Measurements from ENCODE around the gene ICAM2.
"Not testable (repeated sequence)": the region's sequence is repeated elsewhere in the genome, so short reads cannot be mapped to it uniquely, and the experiment has no call there.

ICAM2 gene

DNA sequence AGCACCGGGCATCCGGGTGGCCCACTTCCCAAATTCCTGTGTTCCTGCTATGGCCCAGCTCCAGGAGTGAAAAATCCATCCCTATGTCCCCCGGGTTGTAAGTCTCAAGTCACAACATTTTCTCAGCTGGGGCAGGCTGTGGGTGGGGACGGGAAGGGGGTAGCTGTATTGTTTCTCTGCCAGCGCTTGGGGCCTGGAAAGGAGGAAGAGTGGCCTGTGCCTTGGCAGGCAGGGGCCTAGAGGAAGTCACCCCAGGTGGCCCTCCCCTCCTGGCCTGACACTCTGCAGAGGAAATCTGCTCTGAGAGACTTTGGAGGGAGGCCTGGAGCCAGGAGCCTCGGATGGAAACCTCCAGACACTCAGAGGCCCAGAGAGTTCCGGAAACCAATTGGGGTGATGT is 37.1 kb downstream of the ICAM2 start:
- TF ChIP-seq, protein P1, sequence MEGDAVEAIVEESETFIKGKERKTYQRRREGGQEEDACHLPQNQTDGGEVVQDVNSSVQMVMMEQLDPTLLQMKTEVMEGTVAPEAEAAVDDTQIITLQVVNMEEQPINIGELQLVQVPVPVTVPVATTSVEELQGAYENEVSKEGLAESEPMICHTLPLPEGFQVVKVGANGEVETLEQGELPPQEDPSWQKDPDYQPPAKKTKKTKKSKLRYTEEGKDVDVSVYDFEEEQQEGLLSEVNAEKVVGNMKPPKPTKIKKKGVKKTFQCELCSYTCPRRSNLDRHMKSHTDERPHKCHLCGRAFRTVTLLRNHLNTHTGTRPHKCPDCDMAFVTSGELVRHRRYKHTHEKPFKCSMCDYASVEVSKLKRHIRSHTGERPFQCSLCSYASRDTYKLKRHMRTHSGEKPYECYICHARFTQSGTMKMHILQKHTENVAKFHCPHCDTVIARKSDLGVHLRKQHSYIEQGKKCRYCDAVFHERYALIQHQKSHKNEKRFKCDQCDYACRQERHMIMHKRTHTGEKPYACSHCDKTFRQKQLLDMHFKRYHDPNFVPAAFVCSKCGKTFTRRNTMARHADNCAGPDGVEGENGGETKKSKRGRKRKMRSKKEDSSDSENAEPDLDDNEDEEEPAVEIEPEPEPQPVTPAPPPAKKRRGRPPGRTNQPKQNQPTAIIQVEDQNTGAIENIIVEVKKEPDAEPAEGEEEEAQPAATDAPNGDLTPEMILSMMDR (IDR thresholded peaks at IDR 0.05; ENCODE audit: insufficient read depth, low read depth, low read length, missing control alignments) = no peak

DNA sequence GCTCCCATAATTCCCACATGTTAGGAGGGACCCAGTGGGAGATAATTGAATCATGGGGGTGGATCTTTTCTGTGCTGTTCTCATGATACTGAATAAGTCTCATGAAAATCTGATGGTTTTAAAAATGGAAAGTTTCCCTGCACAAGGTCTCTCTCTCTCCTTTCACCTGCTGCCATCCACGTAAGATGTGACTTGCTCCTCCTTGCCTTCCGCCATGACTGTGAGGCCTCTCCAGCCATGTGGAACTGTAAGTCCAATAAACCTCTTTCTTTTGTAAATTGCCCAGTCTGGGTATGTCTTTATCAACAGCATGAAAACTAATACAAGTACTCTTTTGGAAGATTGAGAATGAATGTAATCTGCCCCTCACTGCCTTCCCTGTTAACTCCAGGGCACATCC is 37.8 kb downstream of the ICAM2 start:
- not testable (repeated sequence) for DNase-seq (ENCODE audit: low read depth); H3K4me3 ChIP-seq (ENCODE audit: low read length)

More for the DNA sequence above, 37.1 kb downstream of the ICAM2 start:
- H3K4me3 ChIP-seq (ENCODE audit: low read length) = no peak overlapping the region
- no peak for DNase-seq (ENCODE audit: low read depth)

DNA sequence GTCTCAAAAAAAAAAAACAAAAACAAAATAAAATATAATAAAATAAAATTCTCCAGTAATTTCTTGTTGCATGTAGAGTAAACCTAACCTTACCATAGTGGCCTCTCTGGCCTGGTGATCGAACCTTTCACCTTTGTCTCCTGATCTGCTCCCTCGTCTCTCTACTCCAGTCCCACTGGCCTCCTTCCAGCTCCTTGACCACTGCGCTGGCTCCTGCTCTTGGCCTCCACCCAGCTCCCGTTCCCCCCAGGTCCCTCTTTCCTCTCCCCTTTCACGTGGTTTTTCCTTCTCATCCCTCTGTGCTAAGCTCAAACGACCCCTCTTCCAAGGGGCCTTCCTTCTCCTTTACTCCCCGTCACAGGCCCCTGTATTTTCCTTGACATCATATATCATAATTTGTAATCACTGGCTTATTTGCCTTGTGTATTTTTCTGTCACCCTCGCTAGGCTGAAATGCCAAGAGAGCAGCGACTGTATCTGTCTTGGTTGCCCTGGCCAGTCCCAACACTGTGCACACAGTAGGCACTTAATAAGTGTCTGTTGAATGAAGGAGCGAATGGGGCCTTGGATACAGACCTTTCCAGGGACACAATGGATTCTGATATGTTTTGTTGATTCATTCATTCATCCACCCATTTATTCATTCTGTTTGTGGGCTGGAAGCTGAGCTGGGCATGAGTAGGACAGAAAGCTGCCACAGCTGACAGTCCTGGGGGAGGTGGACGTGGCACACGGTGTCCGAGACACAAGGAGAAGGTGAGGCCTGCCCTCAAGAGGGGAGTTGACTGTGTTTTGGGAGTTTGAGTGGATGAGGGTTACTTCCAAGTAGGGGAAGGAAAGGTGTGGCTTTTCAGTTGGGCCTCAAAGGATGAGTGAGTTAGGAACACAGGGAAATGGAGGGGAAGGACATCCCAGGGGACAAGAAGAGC is 41.9 kb downstream of the ICAM2 start:
- TF ChIP-seq, protein P1 (IDR thresholded peaks at IDR 0.05; ENCODE audit: insufficient read depth, low read depth, low read length, missing control alignments) = no peak
- DNase-seq (ENCODE audit: low read depth) = no peak
- H3K4me3 ChIP-seq (ENCODE audit: low read length) = no peak overlapping the region

DNA sequence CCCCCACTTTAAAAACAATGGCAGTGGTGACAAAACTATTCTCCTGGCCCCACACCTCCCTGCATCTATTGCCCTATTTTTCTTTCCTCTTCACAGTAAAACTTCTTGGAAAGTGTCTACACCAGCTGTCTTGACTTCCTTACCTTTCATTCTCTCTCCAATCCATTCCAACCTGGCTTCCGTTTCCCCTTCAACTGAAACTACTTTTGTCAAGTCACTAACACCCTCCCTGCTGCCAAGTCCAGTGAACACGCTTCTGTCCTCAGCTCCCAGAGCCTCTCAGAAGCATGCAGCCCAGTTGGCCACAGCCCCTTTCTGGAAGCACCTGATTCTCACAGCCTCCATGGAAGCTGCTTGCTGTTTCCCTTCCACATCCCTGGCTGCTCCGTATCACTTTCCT is 43.7 kb downstream of the ICAM2 start:
- no peak for DNase-seq (ENCODE audit: low read depth)
- H3K4me3 ChIP-seq (ENCODE audit: low read length) = no peak overlapping the region
- TF ChIP-seq, protein P1 (IDR thresholded peaks at IDR 0.05; ENCODE audit: insufficient read depth, low read depth, low read length, missing control alignments) = no peak

DNA sequence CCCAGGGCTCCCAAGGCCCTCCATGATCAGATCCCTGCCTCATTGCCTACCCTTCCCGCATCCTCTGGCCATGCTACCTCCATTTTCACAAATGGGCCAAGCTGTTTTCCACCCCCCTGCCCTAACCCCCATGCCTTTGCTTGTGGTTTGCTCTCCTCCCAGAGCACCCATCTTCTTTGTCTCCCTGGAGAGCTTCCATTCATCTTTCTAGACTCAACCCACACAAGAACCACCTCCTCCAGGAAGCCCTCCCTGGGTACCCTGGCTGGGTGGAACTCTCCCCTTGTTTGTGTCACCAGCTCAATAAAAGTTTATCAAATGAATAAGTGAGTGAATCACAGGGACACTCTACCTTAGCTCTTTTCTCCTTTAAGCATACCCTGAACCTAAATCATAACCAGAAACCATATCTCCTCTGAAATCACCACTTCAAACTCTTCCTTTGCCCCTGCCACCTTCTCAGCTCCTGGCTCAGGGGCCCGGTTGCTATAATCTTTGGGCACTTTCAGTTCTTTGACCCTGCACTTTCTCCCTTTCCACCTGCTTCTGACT is 44.8 kb downstream of the ICAM2 start:
- TF ChIP-seq, protein P1 (IDR thresholded peaks at IDR 0.05; ENCODE audit: insufficient read depth, low read depth, low read length, missing control alignments) = no peak

DNA sequence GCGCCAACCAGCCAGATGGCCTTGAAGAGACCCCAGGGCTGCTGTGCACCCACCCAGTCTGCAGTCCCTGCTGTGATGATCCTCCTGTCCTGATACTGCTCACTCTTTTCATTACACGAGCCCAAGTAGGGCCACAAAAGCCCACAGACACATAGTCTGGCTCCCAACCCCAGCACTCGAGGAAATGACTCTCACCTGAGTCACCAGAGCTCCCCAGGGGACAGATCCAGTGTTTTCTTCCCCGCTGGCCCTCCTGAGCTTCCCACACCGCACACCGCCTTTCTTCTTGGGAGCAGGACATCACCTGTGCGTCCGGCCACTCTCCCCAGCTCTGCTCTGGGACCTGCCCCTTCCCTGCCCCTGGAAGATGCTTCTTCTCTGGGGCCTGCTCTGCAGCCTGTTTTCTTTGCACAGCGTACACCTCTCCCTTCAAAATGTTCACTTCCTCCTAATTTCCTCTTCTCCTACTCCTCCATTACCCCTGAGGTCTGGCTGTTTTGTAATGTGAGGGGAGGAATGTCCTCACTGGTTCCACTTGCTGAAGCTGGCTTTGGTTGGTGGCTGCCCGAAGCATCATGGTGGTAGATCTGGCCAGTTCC is 45.7 kb downstream of the ICAM2 start:
- TF ChIP-seq, protein P1 (IDR thresholded peaks at IDR 0.05; ENCODE audit: insufficient read depth, low read depth, low read length, missing control alignments) = no peak
- no peak overlapping the region for H3K4me3 ChIP-seq (ENCODE audit: low read length)
- DNase-seq (ENCODE audit: low read depth) = peak; percentile 78

More for the DNA sequence above, 44.8 kb downstream of the ICAM2 start:
- H3K4me3 ChIP-seq (ENCODE audit: low read length) = no peak overlapping the region
- no peak for DNase-seq (ENCODE audit: low read depth)

DNA sequence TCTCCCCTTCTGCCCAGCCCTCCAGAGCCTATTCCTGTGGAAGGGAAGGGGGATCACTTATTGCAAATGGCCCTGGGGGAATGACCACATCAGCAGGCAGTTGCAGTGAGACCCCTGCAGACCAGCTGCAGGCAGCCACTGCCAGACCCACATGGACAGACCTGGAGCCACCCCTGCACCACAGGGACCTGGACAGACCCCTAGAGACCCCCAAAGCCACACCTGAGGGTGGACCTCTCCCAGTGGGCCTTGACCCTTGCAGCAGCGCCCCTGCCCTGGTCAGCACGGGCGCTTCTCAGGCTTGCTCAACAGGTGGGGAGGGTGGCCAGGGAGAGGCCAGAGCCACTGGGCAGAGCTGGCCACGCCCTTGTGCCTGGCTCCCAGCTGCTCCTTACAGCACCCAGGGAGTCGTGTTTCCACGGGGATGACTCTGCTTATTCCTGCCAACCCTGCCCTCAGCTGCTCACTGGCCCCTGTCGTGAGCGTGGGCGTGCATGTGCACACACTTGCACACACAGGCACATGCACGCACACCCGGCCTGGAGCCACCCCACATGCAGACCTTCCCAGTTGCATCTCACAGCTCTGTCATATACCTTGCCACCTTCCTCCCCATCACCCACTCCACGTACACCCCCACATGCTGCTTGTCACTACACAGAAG is 46.4 kb downstream of the ICAM2 start:
- TF ChIP-seq, protein P1 (IDR thresholded peaks at IDR 0.05; ENCODE audit: insufficient read depth, low read depth, low read length, missing control alignments) = no peak
- peak; percentile 53 for DNase-seq (ENCODE audit: low read depth)
- no peak overlapping the region for H3K4me3 ChIP-seq (ENCODE audit: low read length)
